A549 (cell line): Measurements from ENCODE around the gene TENT5C.

ENCODE experiments used
- CHD2 ChIP-seq: fragments of 150-350 bp; IDR thresholded peaks from 2 replicates; pipeline ENCODE4 v1.6.1; 2014; ENCODE audit warnings: low read length; ENCODE audit not compliant: partially characterized antibody
- ESRRA ChIP-seq: fragments of 150-350 bp; IDR thresholded peaks from 2 replicates; pipeline ENCODE4 v1.6.1; 2014; ENCODE audit warnings: mild to moderate bottlenecking, low read length, borderline replicate concordance
- HDAC2 ChIP-seq: fragments of 200-600 bp; sonication (generic); IDR thresholded peaks from 2 replicates; pipeline ENCODE4 v1.6.1; 2016
- MAZ ChIP-seq: fragments of 150-350 bp; IDR thresholded peaks from 2 replicates; pipeline ENCODE4 v1.6.1; 2014; ENCODE audit warnings: antibody characterized with exemption, low read depth, low read length, borderline replicate concordance
- MYC ChIP-seq: IDR thresholded peaks from 2 replicates; pipeline ENCODE4 v1.6.1; 2012; ENCODE audit warnings: mild to moderate bottlenecking, inconsistent platforms, low read length, improper control_type of control experiment, borderline replicate concordance
- NR3C1 ChIP-seq: fragments of >200 bp; sonication (Bioruptor Twin); formaldehyde crosslinking; IDR thresholded peaks from 3 replicates; pipeline ENCODE4 v1.6.1; 2017
- PHF8 ChIP-seq: fragments of 200-600 bp; sonication (generic); IDR thresholded peaks from 2 replicates; pipeline ENCODE4 v1.6.1; 2016; ENCODE audit warnings: low read depth, mild to moderate bottlenecking, antibody characterized with exemption, moderate library complexity, borderline replicate concordance
- POLR2A ChIP-seq: IDR thresholded peaks from 2 replicates; pipeline ENCODE4 v1.6.1; 2012; ENCODE audit warnings: mild to moderate bottlenecking, low read length
- RAD21 ChIP-seq, 2 experiments: fragments of >200 bp in 1 of 2; sonication (Bioruptor Twin) in 1 of 2; formaldehyde crosslinking in 1 of 2; IDR thresholded peaks in 1 of 2; conservative IDR thresholded peaks in 1 of 2; 2 replicates in 1 of 2; 3 replicates in 1 of 2; pipeline ENCODE4 v1.6.1; 2012 to 2018; ENCODE audit warnings: inconsistent platforms in 1 of 2
- SREBF2 ChIP-seq: fragments of 450-650 bp; IDR thresholded peaks from 2 replicates; pipeline ENCODE4 v1.6.1; 2014; ENCODE audit warnings: mild to moderate bottlenecking, moderate library complexity
- TF ChIP-seq, protein P1 (sequence below): fragments of >200 bp; sonication (Bioruptor Twin); formaldehyde crosslinking; IDR thresholded peaks from 3 replicates; pipeline ENCODE4 v1.5.1; 2016

DNA sequence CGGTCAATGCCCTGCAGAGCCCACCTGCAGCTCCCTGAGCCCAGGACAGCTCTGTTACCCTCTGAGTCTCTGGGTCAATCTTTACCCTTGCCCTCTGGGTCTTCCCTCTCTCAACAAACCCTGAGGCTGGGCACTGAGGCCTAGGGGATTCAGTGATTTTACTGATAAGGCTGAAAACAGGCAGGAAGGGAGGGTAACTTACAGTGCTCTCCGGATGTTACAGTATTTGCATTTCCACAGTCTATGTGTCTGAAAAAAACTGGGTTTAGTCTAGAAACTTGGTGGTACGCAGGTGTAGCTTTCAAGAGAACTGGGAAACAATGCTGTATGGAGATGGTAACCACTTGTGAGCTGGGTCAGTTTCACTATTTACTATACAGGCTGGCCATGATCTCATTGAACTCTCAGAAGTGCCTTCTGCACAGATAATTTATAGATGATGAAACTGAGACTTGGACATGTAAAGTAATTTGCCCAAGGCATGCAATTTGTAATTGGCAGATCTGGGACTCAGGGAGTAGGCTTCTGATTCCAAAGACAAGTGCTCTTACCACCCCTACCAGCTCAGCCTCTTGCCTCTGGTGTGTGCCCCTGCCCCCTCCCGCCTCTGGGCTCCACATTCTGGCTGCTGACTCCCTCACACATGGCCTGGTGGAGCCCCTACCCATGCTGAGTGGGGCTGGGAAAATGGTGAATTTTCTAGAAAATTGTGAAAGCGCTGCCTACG is 48.8 kb downstream of the TENT5C start:
- TF ChIP-seq SREBF2 (no peak), RAD21 (conservative IDR thresholded peaks at IDR 0.05 in 1 of 2, IDR thresholded peaks at IDR 0.05 in 1 of 2) (no peak), CHD2 (no peak), MAZ (no peak), ESRRA (no peak), PHF8 (no peak), POLR2A (no peak), HDAC2 (no peak), MYC (no peak), NR3C1 (no peak)
- TF ChIP-seq, protein P1, sequence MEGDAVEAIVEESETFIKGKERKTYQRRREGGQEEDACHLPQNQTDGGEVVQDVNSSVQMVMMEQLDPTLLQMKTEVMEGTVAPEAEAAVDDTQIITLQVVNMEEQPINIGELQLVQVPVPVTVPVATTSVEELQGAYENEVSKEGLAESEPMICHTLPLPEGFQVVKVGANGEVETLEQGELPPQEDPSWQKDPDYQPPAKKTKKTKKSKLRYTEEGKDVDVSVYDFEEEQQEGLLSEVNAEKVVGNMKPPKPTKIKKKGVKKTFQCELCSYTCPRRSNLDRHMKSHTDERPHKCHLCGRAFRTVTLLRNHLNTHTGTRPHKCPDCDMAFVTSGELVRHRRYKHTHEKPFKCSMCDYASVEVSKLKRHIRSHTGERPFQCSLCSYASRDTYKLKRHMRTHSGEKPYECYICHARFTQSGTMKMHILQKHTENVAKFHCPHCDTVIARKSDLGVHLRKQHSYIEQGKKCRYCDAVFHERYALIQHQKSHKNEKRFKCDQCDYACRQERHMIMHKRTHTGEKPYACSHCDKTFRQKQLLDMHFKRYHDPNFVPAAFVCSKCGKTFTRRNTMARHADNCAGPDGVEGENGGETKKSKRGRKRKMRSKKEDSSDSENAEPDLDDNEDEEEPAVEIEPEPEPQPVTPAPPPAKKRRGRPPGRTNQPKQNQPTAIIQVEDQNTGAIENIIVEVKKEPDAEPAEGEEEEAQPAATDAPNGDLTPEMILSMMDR: no peak
